K562 (cell line): ENCODE measurements around the gene TCOF1. TPM values are rescaled to one million over a fixed set of nuclear protein-coding genes. Genes with fewer than 3 reads are reported as not detected.

ENCODE experiments used
- ATAC-seq: fragments of 200-7000 bp; cut with Tn5 transposase; 3 replicates; pipeline ENCODE4 v1.9.1; 2020; ENCODE audit warnings: moderate library complexity
- BruUV-seq: library from RNA; stranded (reverse); fragments of 400-500 nt; replicated peaks from 2 replicates; lab custom pipeline; 2021; lab: Mats Ljungman, UMichigan
- CTCF ChIA-PET: fragments of 300-600 bp; formaldehyde crosslinking; extraction: SDS; loops from one replicate; lab custom pipeline; 2021; ENCODE audit warnings: low intra/inter-chr PET ratio; lab: Yijun Ruan, JAX
- POLR2A ChIA-PET: fragments of 300-600, 350-650 bp; sonication (Branson Sonifier 250); formaldehyde crosslinking; extraction: SDS; loops from one replicate; lab custom pipeline; 2021; ENCODE audit warnings: antibody characterized with exemption, inconsistent platforms; lab: Yijun Ruan, JAX
- DNase-seq, 4 experiments: peaks; one replicate each; pipeline versions ENCODE4 v3.0.0 to v3.0.0-alpha.2; 2011 to 2018; ENCODE audit warnings: low spot score in 3 of 4, mixed read lengths in 3 of 4; ENCODE audit errors: extremely low read depth in 1 of 4
- FAIRE-seq: peaks from 2 replicates; lab custom pipeline; 2011; peaks lifted over from hg19 to GRCh38; lab: Jason Lieb, UNC
- H2AFZ ChIP-seq: 2 replicates; pipeline ENCODE4 v1.6.0; 2011; ENCODE audit warnings: low read depth, low read length, control low read depth, inconsistent platforms
- H3K27ac ChIP-seq: fragments of 200-600 bp; 3 replicates; pipeline ENCODE4 v1.8.0; 2011; ENCODE audit warnings: low read depth, mild to moderate bottlenecking, control low read depth, inconsistent platforms, low read length, moderate library complexity, mixed read lengths; ENCODE audit errors: extremely low read depth
- H3K27me3 ChIP-seq, 2 experiments: fragments of 300-600 bp in 1 of 2; 2 replicates in 1 of 2; 3 replicates in 1 of 2; pipeline versions ENCODE4 v1.6.0 to v1.8.0; 2011; ENCODE audit warnings: inconsistent platforms in 2 of 2, low read length in 2 of 2, mild to moderate bottlenecking in 1 of 2, mixed read lengths in 1 of 2, moderate library complexity in 1 of 2; ENCODE audit not compliant: control insufficient read depth in 2 of 2, insufficient read depth in 2 of 2
- H3K36me3 ChIP-seq: fragments of 300-600 bp; 3 replicates; pipeline ENCODE4 v1.8.0; 2011; ENCODE audit warnings: mild to moderate bottlenecking, low read length, inconsistent platforms; ENCODE audit not compliant: control insufficient read depth, insufficient read depth
- H3K4me1 ChIP-seq, 2 experiments: fragments of 200-600 bp in 1 of 2; replicated peaks in 1 of 2; 2 replicates in 1 of 2; 3 replicates in 1 of 2; pipeline versions ENCODE4 v1.5.1 to v1.8.0; 2011; ENCODE audit warnings: inconsistent platforms in 2 of 2, low read length in 2 of 2, mild to moderate bottlenecking in 1 of 2, mixed read lengths in 1 of 2, moderate library complexity in 1 of 2; ENCODE audit not compliant: control insufficient read depth in 2 of 2, insufficient read depth in 2 of 2
- H3K4me2 ChIP-seq: 2 replicates; pipeline ENCODE4 v1.6.1; 2011; ENCODE audit warnings: low read length, control low read depth, inconsistent platforms, mixed read lengths; ENCODE audit not compliant: insufficient read depth
- H3K4me3 ChIP-seq: fragments of 200-600 bp; sonication (generic), shearing (Covaris generic); 2 replicates; pipeline ENCODE4 v1.5.1; 2016; ENCODE audit warnings: control low read depth, inconsistent platforms
- H3K79me2 ChIP-seq: fragments of 200-600 bp; 3 replicates; pipeline ENCODE4 v1.8.0; 2011; ENCODE audit warnings: low read length, inconsistent platforms; ENCODE audit not compliant: control insufficient read depth, insufficient read depth
- H3K9ac ChIP-seq, 2 experiments: 2 replicates each; pipeline versions ENCODE4 v1.6.0 to v1.6.1; 2011; ENCODE audit warnings: low read depth in 2 of 2, low read length in 2 of 2, control low read depth in 1 of 2, inconsistent platforms in 1 of 2, mild to moderate bottlenecking in 1 of 2, mixed read lengths in 1 of 2; ENCODE audit not compliant: insufficient read depth in 1 of 2
- H3K9me1 ChIP-seq: one replicate; pipeline ENCODE4 v1.6.0; 2011; ENCODE audit warnings: inconsistent platforms, mild to moderate bottlenecking, low read length, moderate library complexity; ENCODE audit not compliant: control insufficient read depth, insufficient read depth
- H3K9me3 ChIP-seq: replicated peaks from 2 replicates; pipeline ENCODE4 v1.5.1; 2011; ENCODE audit warnings: low read depth, low read length, inconsistent platforms; ENCODE audit not compliant: control insufficient read depth, insufficient read depth
- H4K20me1 ChIP-seq: replicated peaks from 2 replicates; pipeline ENCODE4 v1.6.1; 2011; ENCODE audit warnings: low read length, inconsistent platforms, mixed read lengths; ENCODE audit not compliant: control insufficient read depth, insufficient read depth
- MAFG ChIP-seq: fragments of 450-650 bp; conservative IDR thresholded peaks from 2 replicates; pipeline ENCODE4 v1.6.1; 2016; ENCODE audit warnings: missing genetic modification characterization, missing compliant biosample characterization
- POU5F1 ChIP-seq: fragments of 150-350 bp; IDR thresholded peaks from 2 replicates; pipeline ENCODE4 v1.6.1; 2014; ENCODE audit warnings: borderline replicate concordance, low read length, low read depth, mild to moderate bottlenecking; ENCODE audit not compliant: partially characterized antibody
- ZNF507 ChIP-seq: conservative IDR thresholded peaks from 2 replicates; pipeline ENCODE4 v1.6.1; 2017; ENCODE audit warnings: missing genetic modification characterization, missing compliant biosample characterization
- WGBS: fragments of 100-300 bp; shearing (Covaris generic); methylation state at CpG from one replicate; pipeline ENCODE4 v1.1.6; 2016; ENCODE audit warnings: low coverage, mixed read lengths; ENCODE audit not compliant: insufficient coverage; ENCODE audit errors: missing lambda C conversion rate; 5-methylcytosine and 5-hydroxymethylcytosine counted together
- in situ Hi-C: fragments of 300-500 bp; cut with MboI; formaldehyde crosslinking; loops from 4 replicates; pipeline ENCODE4 v1.15.0; 2018; ENCODE audit warnings: inconsistent platforms, mixed read lengths
- intact Hi-C: fragments of 100-400 bp; cut with micrococcal nuclease; formaldehyde crosslinking; loops from 2 replicates; pipeline ENCODE4 v1.14.2; 2022
- polyA plus RNA-seq, 8 experiments: library from polyadenylated mRNA; depleted of rRNA in 4 of 8; stranded (reverse) in 5 of 8; unstranded in 3 of 8; fragments of >200 nt; fragmentation: Nextera tagmentation in 2 of 8; fragmentation: Illumina TruSeq in 1 of 8; extraction: Ambion mirVana in 2 of 8; extraction: Trizol in 1 of 8; gene quantifications; 2 replicates each; pipeline versions ENCODE4 v1.2.1 to v1.2.3, GENCODE V29; 2011 to 2014; ENCODE audit warnings: inconsistent platforms in 1 of 8, missing spikeins in 1 of 8
- total RNA-seq, 7 experiments: library from RNA; depleted of rRNA in 6 of 7; stranded (reverse); fragments of >200 nt in 6 of 7; fragmentation: Illumina TruSeq in 2 of 7; extraction: Trizol in 2 of 7; gene quantifications; 2 replicates each; pipeline versions ENCODE4 v1.2.1 to v1.2.3, GENCODE V29; 2011 to 2021; ENCODE audit warnings: low replicate concordance in 1 of 7
- TF ChIP-seq, protein P1 (sequence below): sonication (generic); formaldehyde crosslinking; IDR thresholded peaks from 2 replicates; pipeline ENCODE4 v1.8.0; 2023; ENCODE audit warnings: mild to moderate bottlenecking, missing genetic modification reagents

The TCOF1 gene
- total and polyA plus RNA-seq, 9 of the 15 experiments (the other 6 are each of a cell fraction or from before 2014, with no cell fraction given): 9.8 to 134 (median 61.7) TPM

DNA sequence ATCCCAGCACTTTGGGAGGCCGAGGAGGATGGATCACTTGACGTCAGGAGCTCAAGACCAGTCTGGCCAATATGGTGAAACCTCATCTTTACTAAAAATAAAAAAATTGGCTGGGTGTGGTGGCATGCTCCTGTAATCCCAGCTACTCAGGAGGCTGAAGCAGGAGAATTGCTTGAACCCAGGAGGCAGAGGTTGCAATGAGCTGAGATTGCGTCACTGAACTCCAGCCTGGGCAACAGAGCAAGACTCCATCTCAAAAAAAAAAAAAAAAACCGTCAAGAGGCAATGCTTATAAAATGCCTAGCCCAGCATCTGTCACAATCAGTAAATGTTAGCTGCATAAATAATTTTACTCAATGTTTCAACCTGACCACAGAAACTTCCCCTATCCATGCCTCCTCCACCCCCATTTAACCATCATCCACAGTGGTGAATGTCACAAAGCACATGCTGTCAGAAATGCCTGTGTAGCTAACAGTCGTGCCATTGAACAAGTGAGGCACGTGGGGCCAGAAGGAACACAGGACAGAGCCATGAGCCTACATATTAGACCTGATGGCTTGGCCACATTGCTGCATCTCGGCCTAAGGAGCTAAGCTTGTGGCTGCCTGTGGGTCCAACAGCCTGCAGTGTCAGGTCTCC lies 16.8 kb upstream of the TCOF1 start (continued):
- TF ChIP-seq ZNF507 (tag): no peak

DNA sequence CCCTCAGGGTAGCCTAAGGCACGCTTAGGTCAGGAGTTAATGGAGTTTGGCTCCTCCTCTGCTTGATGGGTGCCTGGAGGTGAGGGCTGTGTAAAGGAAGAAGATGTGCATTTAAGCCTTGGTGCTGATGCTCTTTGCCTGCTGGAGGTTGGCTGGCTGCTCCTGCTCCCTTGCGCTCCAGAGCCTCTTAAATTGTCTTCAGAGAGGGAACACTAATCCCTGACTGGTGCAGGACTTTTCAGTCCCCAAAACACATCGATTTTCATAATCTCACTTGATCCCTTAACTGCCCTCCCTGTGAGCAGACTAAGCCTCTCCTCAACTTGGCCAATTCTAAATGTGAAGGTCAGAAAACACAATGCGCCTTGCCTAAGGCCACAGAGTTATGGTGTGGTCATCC lies 16.2 kb upstream of the TCOF1 start:
- in situ Hi-C loops: no loop called here
- intact Hi-C loops: no loop called here
- BruUV-seq: no TSS peak
- CTCF ChIA-PET: interaction anchor here (0.5 kb wide), 1 partner anchor 69 kb away, joined by 3 read pairs; no protein-coding TSS in a partner anchor
- TF ChIP-seq, protein P1, sequence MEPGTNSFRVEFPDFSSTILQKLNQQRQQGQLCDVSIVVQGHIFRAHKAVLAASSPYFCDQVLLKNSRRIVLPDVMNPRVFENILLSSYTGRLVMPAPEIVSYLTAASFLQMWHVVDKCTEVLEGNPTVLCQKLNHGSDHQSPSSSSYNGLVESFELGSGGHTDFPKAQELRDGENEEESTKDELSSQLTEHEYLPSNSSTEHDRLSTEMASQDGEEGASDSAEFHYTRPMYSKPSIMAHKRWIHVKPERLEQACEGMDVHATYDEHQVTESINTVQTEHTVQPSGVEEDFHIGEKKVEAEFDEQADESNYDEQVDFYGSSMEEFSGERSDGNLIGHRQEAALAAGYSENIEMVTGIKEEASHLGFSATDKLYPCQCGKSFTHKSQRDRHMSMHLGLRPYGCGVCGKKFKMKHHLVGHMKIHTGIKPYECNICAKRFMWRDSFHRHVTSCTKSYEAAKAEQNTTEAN (CRISPR knock-in tag): no peak
- TF ChIP-seq POU5F1: no peak
- TF ChIP-seq MAFG: no peak
- TF ChIP-seq, all 486 proteins: peak for 0
- Histone ChIP-seq H3K9me3 (no peaks in the 10 kb centered on the region), H3K36me3 (no peaks in the 10 kb centered on the region), H3K9me1 (no peaks in the 10 kb centered on the region), H3K27me3 (peaks cover 18 to 31% of the 10 kb centered on the region in 2 experiments; a peak in 4 of 5 replicates), H3K4me1 (no peaks in the 10 kb centered on the region), H2AFZ (no peak overlapping the region), H3K4me2 (no peak overlapping the region), H3K9ac (no peak overlapping the region), H4K20me1 (no peaks in the 10 kb centered on the region), H3K27ac (no peak overlapping the region), H3K4me3 (no peak overlapping the region), H3K79me2 (no peaks in the 10 kb centered on the region)
- DNase-seq (no peak), ATAC-seq (no peak), FAIRE-seq (no peak)
- POLR2A ChIA-PET: no interaction called here
- 2% methylated on average over 4 of the region's 4 CpGs for WGBS
